Measurements from ENCODE around the gene TBC1D22A. TPM values are rescaled to one million over a fixed set of nuclear protein-coding genes. Genes with fewer than 3 reads are reported as not detected.

The TBC1D22A gene
- total and polyA plus RNA-seq, 2 donors (not counting 3 experiments of a cell fraction or from before 2014, with no cell fraction given), result 26.1 to 32.4 TPM

DNA sequence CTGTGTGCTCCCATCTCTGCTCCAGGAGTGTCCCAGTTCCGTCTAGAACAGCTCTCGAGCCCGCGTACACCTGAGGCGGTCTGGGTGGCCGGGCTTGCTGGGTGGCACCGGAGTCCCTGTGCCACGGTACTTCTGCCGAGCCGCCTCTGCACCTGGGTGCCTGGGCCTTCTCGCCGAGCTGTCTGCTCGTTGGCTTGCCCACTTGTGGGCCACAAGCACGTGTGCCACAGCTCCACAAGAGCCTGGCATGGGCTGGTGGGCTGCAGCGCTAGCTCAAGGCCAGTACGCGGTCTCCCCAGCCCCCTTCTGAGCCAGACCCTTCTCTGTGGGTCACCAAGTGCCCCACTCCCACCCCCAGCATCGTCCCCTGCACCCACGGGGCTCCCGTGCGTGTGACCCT, 388.0 kb downstream of the TBC1D22A start:
- Histone ChIP-seq H3K36me3 (ENCODE audit: control insufficient read depth in 2 of 2, extremely low read depth in 1 of 2, insufficient read depth in 2 of 2, low read length in 2 of 2) (no peaks in the 10 kb centered on the region), H3K4me1 (ENCODE audit: control insufficient read depth, extremely low read depth, insufficient read depth, low read length) (peaks cover 6% of the 10 kb centered on the region), H3K4me3 (replicated peaks in 1 of 3; ENCODE audit: insufficient read depth in 1 of 3, low read depth in 1 of 3, low read length in 3 of 3) (no peak overlapping the region), H3K9me1 (replicated peaks; ENCODE audit: control insufficient read depth, extremely low read depth, insufficient read depth, low read length) (no peaks in the 10 kb centered on the region), H3K9me3 (replicated peaks; ENCODE audit: control insufficient read depth, insufficient read depth, low read length) (no peaks in the 10 kb centered on the region), H3K9ac (replicated peaks; ENCODE audit: extremely low read depth, insufficient read depth, low read length) (no peak overlapping the region), H3K27ac (ENCODE audit: insufficient read depth, low read depth, low read length) (no peak overlapping the region), H3K79me2 (ENCODE audit: control insufficient read depth, insufficient read depth, low read length) (no peaks in the 10 kb centered on the region), H4K20me1 (replicated peaks; ENCODE audit: control insufficient read depth, extremely low read depth, insufficient read depth, low read length) (no peaks in the 10 kb centered on the region), H3K27me3 (ENCODE audit: control insufficient read depth in 2 of 2, insufficient read depth in 2 of 2, low read length in 2 of 2) (no peaks in the 10 kb centered on the region), H2AFZ (ENCODE audit: low read depth, low read length) (no peak overlapping the region), H3K4me2 (ENCODE audit: insufficient read depth, low read length) (no peak overlapping the region)
- POLR2A ChIA-PET, result no interaction called here
- DNase-seq (ENCODE audit: low read depth, low spot score) (no peak), FAIRE-seq (no peak)
- TF ChIP-seq JUN (IDR thresholded peaks at IDR 0.05; ENCODE audit: borderline replicate concordance, insufficient read depth, insufficient read length, low read depth) (no peak), MYC (IDR thresholded peaks at IDR 0.05; ENCODE audit: low read depth, low read length) (no peak), POLR2AphosphoS5 (IDR thresholded peaks at IDR 0.05; ENCODE audit: insufficient read depth, low read depth, low read length) (no peak), FOS (IDR thresholded peaks at IDR 0.05; ENCODE audit: borderline replicate concordance, insufficient read depth, low read length) (no peak), EZH2 (IDR thresholded peaks at IDR 0.05; ENCODE audit: borderline replicate concordance, low read depth, low read length, severe bottlenecking) (no peak), GATA2 (IDR thresholded peaks at IDR 0.05; ENCODE audit: insufficient read depth, insufficient read length, low read depth, low read length) (no peak), POLR2A (IDR thresholded peaks at IDR 0.05; ENCODE audit: low read depth, low read length) (no peak)
- TF ChIP-seq, protein P1, sequence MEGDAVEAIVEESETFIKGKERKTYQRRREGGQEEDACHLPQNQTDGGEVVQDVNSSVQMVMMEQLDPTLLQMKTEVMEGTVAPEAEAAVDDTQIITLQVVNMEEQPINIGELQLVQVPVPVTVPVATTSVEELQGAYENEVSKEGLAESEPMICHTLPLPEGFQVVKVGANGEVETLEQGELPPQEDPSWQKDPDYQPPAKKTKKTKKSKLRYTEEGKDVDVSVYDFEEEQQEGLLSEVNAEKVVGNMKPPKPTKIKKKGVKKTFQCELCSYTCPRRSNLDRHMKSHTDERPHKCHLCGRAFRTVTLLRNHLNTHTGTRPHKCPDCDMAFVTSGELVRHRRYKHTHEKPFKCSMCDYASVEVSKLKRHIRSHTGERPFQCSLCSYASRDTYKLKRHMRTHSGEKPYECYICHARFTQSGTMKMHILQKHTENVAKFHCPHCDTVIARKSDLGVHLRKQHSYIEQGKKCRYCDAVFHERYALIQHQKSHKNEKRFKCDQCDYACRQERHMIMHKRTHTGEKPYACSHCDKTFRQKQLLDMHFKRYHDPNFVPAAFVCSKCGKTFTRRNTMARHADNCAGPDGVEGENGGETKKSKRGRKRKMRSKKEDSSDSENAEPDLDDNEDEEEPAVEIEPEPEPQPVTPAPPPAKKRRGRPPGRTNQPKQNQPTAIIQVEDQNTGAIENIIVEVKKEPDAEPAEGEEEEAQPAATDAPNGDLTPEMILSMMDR (IDR thresholded peaks at IDR 0.05; ENCODE audit: extremely low read depth in 1 of 2, insufficient read depth in 1 of 2, low read depth in 1 of 2, low read length in 2 of 2), result no peak
- TF ChIP-seq, protein P2, sequence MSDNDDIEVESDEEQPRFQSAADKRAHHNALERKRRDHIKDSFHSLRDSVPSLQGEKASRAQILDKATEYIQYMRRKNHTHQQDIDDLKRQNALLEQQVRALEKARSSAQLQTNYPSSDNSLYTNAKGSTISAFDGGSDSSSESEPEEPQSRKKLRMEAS (IDR thresholded peaks at IDR 0.05; ENCODE audit: insufficient read depth, insufficient read length), result no peak
- CTCF ChIA-PET, result no interaction called here
- intact Hi-C loops (cut with micrococcal nuclease), result no loop called here
- no TSS peak for BruUV-seq (replicated peaks)
- dilution Hi-C loops (cut with MboI; ENCODE audit: extremely low pct_ligation_motif_present, low sequenced_read_pairs), result no loop called here
